Panc1 (cell line): Measurements from ENCODE around the gene THUMPD3.

Experiments used
- TF ChIP-seq, protein P1 (sequence below): fragments of 450-650 bp; IDR thresholded peaks from 2 replicates; pipeline ENCODE4 v1.5.1; 2017; ENCODE audit warnings: mild to moderate bottlenecking
- TF ChIP-seq, protein P2 (sequence below), 2 experiments: IDR thresholded peaks; 2 replicates each; pipeline ENCODE4 v1.6.1; 2011 to 2012; ENCODE audit warnings: low read depth in 2 of 2, control low read depth in 1 of 2, low read length in 1 of 2, mild to moderate bottlenecking in 1 of 2, moderate library complexity in 1 of 2; ENCODE audit not compliant: insufficient read depth in 1 of 2

DNA sequence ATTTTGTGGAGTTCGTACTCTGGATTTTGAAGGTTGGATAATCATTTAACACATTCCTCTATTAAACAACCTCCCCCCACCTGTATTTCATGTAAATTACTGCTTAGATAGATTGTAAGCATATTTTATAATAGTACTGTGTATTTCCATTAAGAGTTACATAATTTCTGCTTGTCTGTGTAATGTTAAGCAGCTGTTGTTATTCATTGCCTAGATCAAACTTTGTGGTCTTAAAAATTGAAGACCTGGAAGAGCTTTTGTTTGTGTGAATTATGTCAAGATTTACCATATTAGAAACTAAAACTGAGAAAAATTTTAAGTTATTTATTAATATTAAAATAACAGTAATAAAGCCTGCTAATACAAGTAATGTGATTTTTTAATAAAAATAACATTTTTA lies 45.7 kb downstream of the THUMPD3 start:
- TF ChIP-seq, protein P1, sequence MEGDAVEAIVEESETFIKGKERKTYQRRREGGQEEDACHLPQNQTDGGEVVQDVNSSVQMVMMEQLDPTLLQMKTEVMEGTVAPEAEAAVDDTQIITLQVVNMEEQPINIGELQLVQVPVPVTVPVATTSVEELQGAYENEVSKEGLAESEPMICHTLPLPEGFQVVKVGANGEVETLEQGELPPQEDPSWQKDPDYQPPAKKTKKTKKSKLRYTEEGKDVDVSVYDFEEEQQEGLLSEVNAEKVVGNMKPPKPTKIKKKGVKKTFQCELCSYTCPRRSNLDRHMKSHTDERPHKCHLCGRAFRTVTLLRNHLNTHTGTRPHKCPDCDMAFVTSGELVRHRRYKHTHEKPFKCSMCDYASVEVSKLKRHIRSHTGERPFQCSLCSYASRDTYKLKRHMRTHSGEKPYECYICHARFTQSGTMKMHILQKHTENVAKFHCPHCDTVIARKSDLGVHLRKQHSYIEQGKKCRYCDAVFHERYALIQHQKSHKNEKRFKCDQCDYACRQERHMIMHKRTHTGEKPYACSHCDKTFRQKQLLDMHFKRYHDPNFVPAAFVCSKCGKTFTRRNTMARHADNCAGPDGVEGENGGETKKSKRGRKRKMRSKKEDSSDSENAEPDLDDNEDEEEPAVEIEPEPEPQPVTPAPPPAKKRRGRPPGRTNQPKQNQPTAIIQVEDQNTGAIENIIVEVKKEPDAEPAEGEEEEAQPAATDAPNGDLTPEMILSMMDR = no peak
- TF ChIP-seq, protein P2, sequence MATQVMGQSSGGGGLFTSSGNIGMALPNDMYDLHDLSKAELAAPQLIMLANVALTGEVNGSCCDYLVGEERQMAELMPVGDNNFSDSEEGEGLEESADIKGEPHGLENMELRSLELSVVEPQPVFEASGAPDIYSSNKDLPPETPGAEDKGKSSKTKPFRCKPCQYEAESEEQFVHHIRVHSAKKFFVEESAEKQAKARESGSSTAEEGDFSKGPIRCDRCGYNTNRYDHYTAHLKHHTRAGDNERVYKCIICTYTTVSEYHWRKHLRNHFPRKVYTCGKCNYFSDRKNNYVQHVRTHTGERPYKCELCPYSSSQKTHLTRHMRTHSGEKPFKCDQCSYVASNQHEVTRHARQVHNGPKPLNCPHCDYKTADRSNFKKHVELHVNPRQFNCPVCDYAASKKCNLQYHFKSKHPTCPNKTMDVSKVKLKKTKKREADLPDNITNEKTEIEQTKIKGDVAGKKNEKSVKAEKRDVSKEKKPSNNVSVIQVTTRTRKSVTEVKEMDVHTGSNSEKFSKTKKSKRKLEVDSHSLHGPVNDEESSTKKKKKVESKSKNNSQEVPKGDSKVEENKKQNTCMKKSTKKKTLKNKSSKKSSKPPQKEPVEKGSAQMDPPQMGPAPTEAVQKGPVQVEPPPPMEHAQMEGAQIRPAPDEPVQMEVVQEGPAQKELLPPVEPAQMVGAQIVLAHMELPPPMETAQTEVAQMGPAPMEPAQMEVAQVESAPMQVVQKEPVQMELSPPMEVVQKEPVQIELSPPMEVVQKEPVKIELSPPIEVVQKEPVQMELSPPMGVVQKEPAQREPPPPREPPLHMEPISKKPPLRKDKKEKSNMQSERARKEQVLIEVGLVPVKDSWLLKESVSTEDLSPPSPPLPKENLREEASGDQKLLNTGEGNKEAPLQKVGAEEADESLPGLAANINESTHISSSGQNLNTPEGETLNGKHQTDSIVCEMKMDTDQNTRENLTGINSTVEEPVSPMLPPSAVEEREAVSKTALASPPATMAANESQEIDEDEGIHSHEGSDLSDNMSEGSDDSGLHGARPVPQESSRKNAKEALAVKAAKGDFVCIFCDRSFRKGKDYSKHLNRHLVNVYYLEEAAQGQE (IDR thresholded peaks at IDR 0.05; ENCODE audit: insufficient read depth in 1 of 2, low read depth in 2 of 2, low read length in 1 of 2) = no peak
